Measurements from ENCODE around the gene ATXN3. TPM values are rescaled to one million over a fixed set of nuclear protein-coding genes. Genes with fewer than 3 reads are reported as not detected.

The ATXN3 gene
- total RNA-seq, 1 donor: 24.6 TPM

DNA sequence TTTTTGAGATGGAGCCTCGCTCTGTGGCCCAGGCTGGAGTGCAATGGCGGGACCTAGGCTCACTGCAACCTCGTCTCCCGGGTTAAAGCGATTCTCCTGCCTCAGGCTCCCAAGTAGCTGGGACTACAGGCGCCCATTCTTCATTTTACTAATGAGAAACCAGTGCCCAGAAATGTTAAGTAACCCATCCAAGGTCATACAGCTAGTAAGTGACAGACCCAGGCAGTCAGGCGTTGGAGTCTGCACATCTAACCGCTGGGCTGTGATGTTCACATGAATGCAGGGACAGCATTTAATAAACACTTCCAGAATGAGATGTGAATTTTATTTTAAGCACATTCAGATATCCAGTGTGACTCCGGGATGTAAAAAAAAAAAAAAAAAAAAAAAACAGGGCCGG, 65.2 kb downstream of the ATXN3 start:
- Histone ChIP-seq H3K9me3 (ENCODE audit: low read depth, low read length) (no peaks in the 10 kb centered on the region), H3K4me2 (ENCODE audit: insufficient read depth, low read length) (peak overlapping the region; percentile 97), H3K79me2 (ENCODE audit: insufficient read depth, low read length) (peaks cover 32% of the 10 kb centered on the region), H4K20me1 (ENCODE audit: insufficient read depth, low read length) (peaks cover 9% of the 10 kb centered on the region), H3K27me3 (ENCODE audit: insufficient read depth, low read length) (no peaks in the 10 kb centered on the region), H3K36me3 (ENCODE audit: insufficient read depth, low read length) (no peaks in the 10 kb centered on the region), H3K4me3 (ENCODE audit: insufficient read depth, low read length) (no peak overlapping the region), H2AFZ (ENCODE audit: low read length) (no peak overlapping the region), H3K27ac (ENCODE audit: low read depth, low read length) (no peak overlapping the region), H3K4me1 (ENCODE audit: insufficient read depth, low read length) (peaks cover 10% of the 10 kb centered on the region)
- no peak for DNase-seq (ENCODE audit: insufficient read length, low spot score, missing footprints)
- TF ChIP-seq CTCF (IDR thresholded peaks at IDR 0.05; ENCODE audit: extremely low read depth, low read depth, low read length): no peak

GRCh38 chr14:92040431-92041051, 65.8 kb downstream of the ATXN3 start:
- no peaks in the 10 kb centered on the region for H3K27me3 ChIP-seq (ENCODE audit: insufficient read depth, low read length)
- H3K4me2 ChIP-seq (ENCODE audit: insufficient read depth, low read length): peak overlapping the region; percentile 97
- peaks cover 14% of the 10 kb centered on the region for H3K4me1 ChIP-seq (ENCODE audit: insufficient read depth, low read length)
- no peaks in the 10 kb centered on the region for H3K9me3 ChIP-seq (ENCODE audit: low read depth, low read length)
- peak overlapping the region; percentile 81 for H2AFZ ChIP-seq (ENCODE audit: low read length)
- DNase-seq (ENCODE audit: insufficient read length, low spot score, missing footprints): peak; percentile 79
- no peaks in the 10 kb centered on the region for H3K36me3 ChIP-seq (ENCODE audit: insufficient read depth, low read length)
- peak overlapping the region; percentile 73 for H3K4me3 ChIP-seq (ENCODE audit: insufficient read depth, low read length)
- peak overlapping the region; percentile 99 for H3K27ac ChIP-seq (ENCODE audit: low read depth, low read length)
- H3K79me2 ChIP-seq (ENCODE audit: insufficient read depth, low read length): peaks cover 39% of the 10 kb centered on the region
- TF ChIP-seq CTCF (IDR thresholded peaks at IDR 0.05; ENCODE audit: extremely low read depth, low read depth, low read length): no peak
- peaks cover 15% of the 10 kb centered on the region for H4K20me1 ChIP-seq (ENCODE audit: insufficient read depth, low read length)

GRCh38 chr14:92039719-92040430, 66.5 kb downstream of the ATXN3 start, which contains the start of gene TRIP11:
Gene TRIP11, minus strand, starts transcription at chr14:92040059. Its CDS starts 374 bp downstream, at chr14:92039685.
- H3K36me3 ChIP-seq (ENCODE audit: insufficient read depth, low read length): no peaks in the 10 kb centered on the region
- no peak for TF ChIP-seq CTCF (IDR thresholded peaks at IDR 0.05; ENCODE audit: extremely low read depth, low read depth, low read length)
- H3K27ac ChIP-seq (ENCODE audit: low read depth, low read length): peak within 1 kb of the TSS; percentile 99
- peak within 1 kb of the TSS; percentile 73 for H3K4me3 ChIP-seq (ENCODE audit: insufficient read depth, low read length)
- H4K20me1 ChIP-seq (ENCODE audit: insufficient read depth, low read length): peaks cover 17% of the 10 kb centered on the region
- H3K4me1 ChIP-seq (ENCODE audit: insufficient read depth, low read length): peaks cover 14% of the 10 kb centered on the region
- H3K4me2 ChIP-seq (ENCODE audit: insufficient read depth, low read length): peak within 1 kb of the TSS; percentile 97
- no peaks in the 10 kb centered on the region for H3K9me3 ChIP-seq (ENCODE audit: low read depth, low read length)
- H2AFZ ChIP-seq (ENCODE audit: low read length): peak within 1 kb of the TSS; percentile 81
- no peaks in the 10 kb centered on the region for H3K27me3 ChIP-seq (ENCODE audit: insufficient read depth, low read length)
- peak; percentile 93 for DNase-seq (ENCODE audit: insufficient read length, low spot score, missing footprints)
- peaks cover 44% of the 10 kb centered on the region for H3K79me2 ChIP-seq (ENCODE audit: insufficient read depth, low read length)

DNA sequence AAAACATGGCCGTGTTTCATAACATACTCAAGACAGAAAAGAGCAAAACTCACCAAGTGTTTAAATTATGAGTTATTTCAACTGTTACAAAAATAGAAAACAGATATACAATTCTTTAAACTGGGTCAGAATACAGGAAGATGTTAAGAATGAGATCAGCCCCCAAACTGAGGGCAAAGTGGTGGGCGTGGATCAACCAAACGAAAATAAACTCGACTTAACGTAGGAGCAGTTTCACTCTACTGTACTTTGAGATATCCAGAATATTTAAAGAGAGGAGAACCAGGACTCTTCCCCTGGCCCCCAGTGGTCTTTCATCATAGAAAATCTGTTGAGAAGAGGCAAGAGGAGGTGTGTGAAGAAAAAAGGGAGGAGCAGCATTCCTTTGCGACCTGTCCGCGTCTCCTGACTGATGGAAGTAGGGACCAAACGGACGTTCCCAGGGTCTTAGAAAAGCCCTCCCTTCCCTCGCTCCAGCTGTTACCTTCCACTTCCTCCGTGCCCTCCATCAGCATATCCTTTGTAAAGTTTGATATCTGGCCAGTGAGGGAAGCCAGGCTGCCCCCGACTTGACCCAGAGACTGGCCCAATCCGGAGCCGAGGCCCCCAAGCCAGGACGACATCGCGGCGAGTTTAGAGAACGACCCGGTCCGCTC, 67.2 kb downstream of the ATXN3 start:
- Histone ChIP-seq H2AFZ (ENCODE audit: low read length) (peak overlapping the region; percentile 81), H3K36me3 (ENCODE audit: insufficient read depth, low read length) (no peaks in the 10 kb centered on the region), H4K20me1 (ENCODE audit: insufficient read depth, low read length) (peaks cover 22% of the 10 kb centered on the region), H3K27ac (ENCODE audit: low read depth, low read length) (peak overlapping the region; percentile 99), H3K4me2 (ENCODE audit: insufficient read depth, low read length) (peak overlapping the region; percentile 97), H3K4me1 (ENCODE audit: insufficient read depth, low read length) (peaks cover 14% of the 10 kb centered on the region), H3K79me2 (ENCODE audit: insufficient read depth, low read length) (peaks cover 51% of the 10 kb centered on the region), H3K27me3 (ENCODE audit: insufficient read depth, low read length) (no peaks in the 10 kb centered on the region), H3K9me3 (ENCODE audit: low read depth, low read length) (no peaks in the 10 kb centered on the region), H3K4me3 (ENCODE audit: insufficient read depth, low read length) (peak overlapping the region; percentile 73)
- DNase-seq (ENCODE audit: insufficient read length, low spot score, missing footprints): peak; percentile 44
- no peak for TF ChIP-seq CTCF (IDR thresholded peaks at IDR 0.05; ENCODE audit: extremely low read depth, low read depth, low read length)

Measured in osteoblast (primary cell).